GM04503 (cell line): ENCODE data around the gene ARL8B.
"Not testable (repeated sequence)": the region's sequence is repeated elsewhere in the genome, so short reads cannot be mapped to it uniquely, and the experiment has no call there.

Experiments
- DNase-seq: peaks from one replicate; pipeline ENCODE4 v3.0.0-alpha.2; 2012; ENCODE audit warnings: low read depth

Gene ARL8B

GRCh38 chr3:5112043-5112442 is 10.0 kb upstream of the ARL8B start:
- no peak for DNase-seq

GRCh38 chr3:5113726-5114125 is 8.4 kb upstream of the ARL8B start:
- DNase-seq = not testable (repeated sequence)

GRCh38 chr3:5115506-5116162 is 6.5 kb upstream of the ARL8B start:
- no peak for DNase-seq

GRCh38 chr3:5116538-5116937 is 5.6 kb upstream of the ARL8B start:
- DNase-seq = no peak

- DNase-seq = no peak
Measured at GRCh38 chr3:5120446-5120845, 1.6 kb upstream of the ARL8B start.

GRCh38 chr3:5122741-5123706 is 932 bp downstream of the ARL8B start:
- DNase-seq = no peak

GRCh38 chr3:5123937-5124336 is 1.8 kb downstream of the ARL8B start:
- DNase-seq = no peak

- no peak for DNase-seq
Measured at GRCh38 chr3:5126586-5126985, 4.5 kb downstream of the ARL8B start.

GRCh38 chr3:5128849-5129248 is 6.8 kb downstream of the ARL8B start:
- no peak for DNase-seq

- DNase-seq = no peak
Measured at GRCh38 chr3:5133239-5134018, 11.3 kb downstream of the ARL8B start.

GRCh38 chr3:5134019-5134391 is 11.9 kb downstream of the ARL8B start:
- DNase-seq = no peak

- DNase-seq = no peak
Measured at GRCh38 chr3:5134499-5134898, 12.4 kb downstream of the ARL8B start.

- DNase-seq = no peak
Measured at GRCh38 chr3:5136211-5136918, 14.3 kb downstream of the ARL8B start.

GRCh38 chr3:5136919-5137429 is 14.9 kb downstream of the ARL8B start:
- DNase-seq = no peak

- DNase-seq = peak; percentile 35
Measured at GRCh38 chr3:5138214-5138981, 16.3 kb downstream of the ARL8B start.

- DNase-seq = no peak
Measured at GRCh38 chr3:5140230-5140621, 18.1 kb downstream of the ARL8B start.

- no peak for DNase-seq
Measured at GRCh38 chr3:5140839-5141238, 18.7 kb downstream of the ARL8B start.

- DNase-seq = no peak
Measured at GRCh38 chr3:5141760-5142159, 19.7 kb downstream of the ARL8B start.

GRCh38 chr3:5143464-5143863 is 21.4 kb downstream of the ARL8B start:
- DNase-seq = no peak

GRCh38 chr3:5144316-5144994 is 22.4 kb downstream of the ARL8B start:
- no peak for DNase-seq
